OCI-LY7 (cell line): ENCODE measurements around the gene RIT2.

ENCODE experiments used
- CTCF ChIP-seq: fragments of 200-600 bp; sonication (generic); conservative IDR thresholded peaks from 2 replicates; pipeline ENCODE4 v1.5.1; 2014; ENCODE audit warnings: mild to moderate bottlenecking, antibody characterized with exemption, low read length, moderate library complexity, mixed read lengths
- EZH2phosphoT487 ChIP-seq: fragments of 200-600 bp; sonication (generic); IDR thresholded peaks from 2 replicates; pipeline ENCODE4 v1.6.1; 2018; ENCODE audit warnings: low read depth, borderline replicate concordance, mild to moderate bottlenecking, mixed run types, antibody characterized with exemption, low read length, moderate library complexity, mixed read lengths

GRCh38 chr18:42941860-42942259, 173.6 kb downstream of the RIT2 start:
- no peak for TF ChIP-seq CTCF
- TF ChIP-seq EZH2phosphoT487 = no peak
